Measurements from ENCODE around the gene TAF9.

TAF9 gene

GRCh38 chr5:69364850-69365249 lies 4.5 kb downstream of the TAF9 start:
- Histone ChIP-seq H3K4me3 (ENCODE audit: low read depth, low read length) (no peak overlapping the region), H3K4me2 (ENCODE audit: low read length) (no peak overlapping the region), H3K79me2 (peaks cover 36% of the 10 kb centered on the region), H3K9me3 (ENCODE audit: control insufficient read depth, low read length) (no peaks in the 10 kb centered on the region), H3K27me3 (ENCODE audit: control insufficient read depth, insufficient read depth, low read length) (no peaks in the 10 kb centered on the region), H3K36me3 (ENCODE audit: control insufficient read depth, insufficient read depth, low read length) (no peaks in the 10 kb centered on the region), H3K9ac (no peak overlapping the region), H3K27ac (no peak overlapping the region), H3K4me1 (peaks cover 4% of the 10 kb centered on the region), H2AFZ (no peak overlapping the region)
- TF ChIP-seq CTCF (IDR thresholded peaks at IDR 0.05): no peak

- Histone ChIP-seq H2AFZ (no peak overlapping the region), H3K4me3 (ENCODE audit: low read depth, low read length) (no peak overlapping the region), H3K4me2 (ENCODE audit: low read length) (no peak overlapping the region), H3K79me2 (peaks cover 36% of the 10 kb centered on the region), H3K27ac (no peak overlapping the region), H3K4me1 (peaks cover 4% of the 10 kb centered on the region), H3K36me3 (ENCODE audit: control insufficient read depth, insufficient read depth, low read length) (no peaks in the 10 kb centered on the region), H3K9ac (no peak overlapping the region), H3K27me3 (ENCODE audit: control insufficient read depth, insufficient read depth, low read length) (no peaks in the 10 kb centered on the region), H3K9me3 (ENCODE audit: control insufficient read depth, low read length) (no peaks in the 10 kb centered on the region)
- no peak for TF ChIP-seq CTCF (IDR thresholded peaks at IDR 0.05)
These were observed 4.9 kb downstream of the TAF9 start for GRCh38 chr5:69364414-69364813.

GRCh38 chr5:69360442-69360841 lies 8.9 kb downstream of the TAF9 start:
- Histone ChIP-seq H3K4me2 (ENCODE audit: low read length) (no peak overlapping the region), H3K36me3 (ENCODE audit: control insufficient read depth, insufficient read depth, low read length) (no peaks in the 10 kb centered on the region)

GRCh38 chr5:69359699-69360098 lies 9.6 kb downstream of the TAF9 start:
- no peaks in the 10 kb centered on the region for H3K9me3 ChIP-seq (ENCODE audit: control insufficient read depth, low read length)
- H3K27ac ChIP-seq: no peak overlapping the region
- no peak overlapping the region for H3K4me2 ChIP-seq (ENCODE audit: low read length)
- H3K4me1 ChIP-seq: no peaks in the 10 kb centered on the region
- H3K27me3 ChIP-seq (ENCODE audit: control insufficient read depth, insufficient read depth, low read length): no peaks in the 10 kb centered on the region
- TF ChIP-seq CTCF (IDR thresholded peaks at IDR 0.05): no peak
- H3K36me3 ChIP-seq (ENCODE audit: control insufficient read depth, insufficient read depth, low read length): no peaks in the 10 kb centered on the region
- peaks cover 42% of the 10 kb centered on the region for H3K79me2 ChIP-seq
- no peak overlapping the region for H2AFZ ChIP-seq
- H3K9ac ChIP-seq: no peak overlapping the region
- no peak overlapping the region for H3K4me3 ChIP-seq (ENCODE audit: low read depth, low read length)

More at GRCh38 chr5:69360442-69360841, 8.9 kb downstream of the TAF9 start:
- Histone ChIP-seq H3K9me3 (ENCODE audit: control insufficient read depth, low read length) (no peaks in the 10 kb centered on the region), H3K9ac (no peak overlapping the region), H3K4me1 (no peaks in the 10 kb centered on the region), H2AFZ (no peak overlapping the region), H3K27ac (no peak overlapping the region), H3K27me3 (ENCODE audit: control insufficient read depth, insufficient read depth, low read length) (no peaks in the 10 kb centered on the region), H3K4me3 (ENCODE audit: low read depth, low read length) (no peak overlapping the region), H3K79me2 (peaks cover 35% of the 10 kb centered on the region)
- no peak for TF ChIP-seq CTCF (IDR thresholded peaks at IDR 0.05)

- Histone ChIP-seq H3K36me3 (ENCODE audit: control insufficient read depth, insufficient read depth, low read length) (no peaks in the 10 kb centered on the region), H2AFZ (no peak overlapping the region), H3K79me2 (peaks cover 8% of the 10 kb centered on the region), H3K27me3 (ENCODE audit: control insufficient read depth, insufficient read depth, low read length) (no peaks in the 10 kb centered on the region), H3K27ac (no peak overlapping the region), H3K9ac (no peak overlapping the region), H3K4me1 (no peaks in the 10 kb centered on the region), H3K4me2 (ENCODE audit: low read length) (no peak overlapping the region), H3K4me3 (ENCODE audit: low read depth, low read length) (no peak overlapping the region), H3K9me3 (ENCODE audit: control insufficient read depth, low read length) (no peaks in the 10 kb centered on the region)
- no peak for TF ChIP-seq CTCF (IDR thresholded peaks at IDR 0.05)
These were observed 18.7 kb downstream of the TAF9 start for GRCh38 chr5:69350664-69351063.

Measured in parathyroid adenoma (tissue), 2 donors.